Gastrocnemius medialis (tissue), 4 donors: Measurements from ENCODE around the gene MS4A18.

Experiments used
- POLR2A ChIP-seq, 2 donors: fragments of 450-650 bp; IDR thresholded peaks; one replicate each; pipeline ENCODE4 v1.6.1; 2017; ENCODE audit warnings: antibody characterized with exemption in 2 of 2, mild to moderate bottlenecking in 2 of 2, moderate library complexity in 2 of 2
- TF ChIP-seq, protein P1 (sequence below), 5 experiments: fragments of 450-650 bp in 3 of 5; fragments of 200-600 bp in 2 of 5; sonication (generic) in 2 of 5; IDR thresholded peaks in 4 of 5; conservative IDR thresholded peaks in 1 of 5; 1 replicate in 4 of 5; 2 replicates in 1 of 5; pipeline ENCODE4 v1.5.1; 2016 to 2019; ENCODE audit warnings: antibody characterized with exemption in 5 of 5, mild to moderate bottlenecking in 3 of 5, moderate library complexity in 3 of 5

DNA sequence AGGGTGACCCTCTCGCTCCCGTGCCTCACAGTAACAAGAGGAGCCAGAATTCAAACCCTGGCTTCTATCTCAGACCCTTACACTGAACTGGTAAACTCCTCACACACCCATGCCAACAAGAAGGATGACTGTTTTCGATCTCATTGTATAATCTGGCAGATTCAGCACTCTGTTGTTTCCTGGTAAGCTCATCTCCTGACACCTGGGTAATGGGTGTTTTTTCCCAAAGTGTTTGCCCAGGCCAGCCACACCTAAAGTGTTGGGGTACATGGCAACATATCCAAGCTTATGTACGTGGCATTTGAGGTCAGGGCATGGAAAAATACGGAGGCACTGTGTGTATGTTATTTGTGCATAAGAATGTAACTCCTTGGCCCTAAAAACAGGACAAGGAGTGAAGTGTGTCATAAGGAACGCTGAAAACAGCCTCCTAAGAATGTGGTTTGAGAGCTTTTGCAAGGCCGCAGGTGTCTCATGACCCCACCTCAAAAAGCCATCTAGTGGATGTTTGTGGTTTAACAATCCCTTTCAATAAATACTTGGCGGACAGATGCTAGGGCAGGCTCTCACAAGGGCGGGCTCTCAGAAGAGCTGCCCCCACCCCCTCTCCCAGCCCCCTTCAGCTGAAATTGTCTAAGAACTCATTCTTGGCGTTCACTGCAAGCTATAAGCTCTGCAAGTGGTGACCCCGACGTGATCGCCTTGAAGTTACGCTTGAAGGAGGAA, 31.9 kb downstream of the MS4A18 start, which contains the start of gene MS4A15:
- TF ChIP-seq, protein P1, sequence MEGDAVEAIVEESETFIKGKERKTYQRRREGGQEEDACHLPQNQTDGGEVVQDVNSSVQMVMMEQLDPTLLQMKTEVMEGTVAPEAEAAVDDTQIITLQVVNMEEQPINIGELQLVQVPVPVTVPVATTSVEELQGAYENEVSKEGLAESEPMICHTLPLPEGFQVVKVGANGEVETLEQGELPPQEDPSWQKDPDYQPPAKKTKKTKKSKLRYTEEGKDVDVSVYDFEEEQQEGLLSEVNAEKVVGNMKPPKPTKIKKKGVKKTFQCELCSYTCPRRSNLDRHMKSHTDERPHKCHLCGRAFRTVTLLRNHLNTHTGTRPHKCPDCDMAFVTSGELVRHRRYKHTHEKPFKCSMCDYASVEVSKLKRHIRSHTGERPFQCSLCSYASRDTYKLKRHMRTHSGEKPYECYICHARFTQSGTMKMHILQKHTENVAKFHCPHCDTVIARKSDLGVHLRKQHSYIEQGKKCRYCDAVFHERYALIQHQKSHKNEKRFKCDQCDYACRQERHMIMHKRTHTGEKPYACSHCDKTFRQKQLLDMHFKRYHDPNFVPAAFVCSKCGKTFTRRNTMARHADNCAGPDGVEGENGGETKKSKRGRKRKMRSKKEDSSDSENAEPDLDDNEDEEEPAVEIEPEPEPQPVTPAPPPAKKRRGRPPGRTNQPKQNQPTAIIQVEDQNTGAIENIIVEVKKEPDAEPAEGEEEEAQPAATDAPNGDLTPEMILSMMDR (IDR thresholded peaks at IDR 0.05 in 4 of 5, conservative IDR thresholded peaks at IDR 0.05 in 1 of 5), result no peak
- no peak for TF ChIP-seq POLR2A (IDR thresholded peaks at IDR 0.05)
